WERI-Rb-1 (cell line): ENCODE data around the gene STPG3.

Experiments used
- DNase-seq: peaks from one replicate; pipeline ENCODE4 v3.0.0-alpha.2; 2020
- H3K27ac ChIP-seq: fragments of 250-450 bp; sonication (Bioruptor Pico); 2 replicates; pipeline ENCODE4 v1.5.1; 2020; ENCODE audit warnings: mild to moderate bottlenecking, moderate library complexity
- H3K27me3 ChIP-seq: fragments of 250-450 bp; sonication (Bioruptor Pico); 2 replicates; pipeline ENCODE4 v1.5.1; 2021; ENCODE audit warnings: mild to moderate bottlenecking, low read depth, moderate library complexity; ENCODE audit not compliant: insufficient read depth, severe bottlenecking
- H3K36me3 ChIP-seq: fragments of 250-450 bp; sonication (Bioruptor Pico); 2 replicates; pipeline ENCODE4 v1.5.1; 2020; ENCODE audit warnings: mild to moderate bottlenecking, moderate library complexity
- H3K4me3 ChIP-seq: 2 replicates; pipeline ENCODE4 v1.5.1; 2011; ENCODE audit warnings: low read depth, mild to moderate bottlenecking, control low read depth, low read length
- H3K9me3 ChIP-seq: fragments of 250-450 bp; sonication (Bioruptor Pico); 2 replicates; pipeline ENCODE4 v1.5.1; 2021; ENCODE audit warnings: mild to moderate bottlenecking, moderate library complexity; ENCODE audit not compliant: severe bottlenecking
- CTCF ChIP-seq: IDR thresholded peaks from 2 replicates; pipeline ENCODE4 v1.5.1; 2011; ENCODE audit warnings: low read depth, mild to moderate bottlenecking, control low read depth, inconsistent platforms, low read length

STPG3 gene

GRCh38 chr9:137267933-137268355 lies 16.9 kb downstream of the STPG3 start:
- no peak for TF ChIP-seq CTCF
- Histone ChIP-seq H3K36me3 (peaks cover 9% of the 10 kb centered on the region), H3K9me3 (no peaks in the 10 kb centered on the region), H3K4me3 (no peak overlapping the region), H3K27me3 (no peaks in the 10 kb centered on the region), H3K27ac (no peak overlapping the region)
- no peak for DNase-seq

DNA sequence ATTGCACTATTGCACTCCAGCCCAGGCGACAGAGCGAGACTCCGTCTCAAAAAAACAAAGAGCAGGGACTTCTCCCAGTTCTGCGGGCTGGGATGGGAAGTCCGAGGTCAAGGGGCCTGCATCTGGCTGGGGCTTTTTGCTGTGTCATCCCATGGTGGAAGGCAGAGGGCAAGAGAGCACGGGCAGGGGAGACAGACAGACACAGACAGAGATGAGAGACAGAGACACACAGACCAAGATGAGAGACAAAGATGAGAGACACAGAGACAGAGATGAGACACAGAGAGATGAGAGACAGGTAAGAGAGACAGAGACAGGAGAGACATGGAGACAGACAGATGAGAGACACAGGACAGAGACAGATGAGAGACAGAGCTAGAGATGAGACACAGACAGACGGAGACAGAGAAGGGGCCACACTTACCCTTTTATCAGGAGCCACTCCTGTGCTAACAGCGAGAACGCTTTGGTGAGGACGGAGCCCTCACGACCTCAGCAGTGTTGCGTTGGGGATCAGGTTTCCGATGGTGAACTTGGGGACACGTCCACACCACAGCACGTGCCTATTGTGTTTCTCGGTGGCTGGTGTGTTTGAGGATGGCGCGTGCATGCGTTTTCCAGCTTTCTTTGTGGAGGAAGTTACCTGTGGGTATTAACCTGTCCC lies 17.6 kb downstream of the STPG3 start:
- peaks cover 9% of the 10 kb centered on the region for H3K36me3 ChIP-seq
- no peak for TF ChIP-seq CTCF
- no peak overlapping the region for H3K27ac ChIP-seq
- DNase-seq = no peak
- H3K4me3 ChIP-seq = no peak overlapping the region
- no peaks in the 10 kb centered on the region for H3K9me3 ChIP-seq
- no peaks in the 10 kb centered on the region for H3K27me3 ChIP-seq

DNA sequence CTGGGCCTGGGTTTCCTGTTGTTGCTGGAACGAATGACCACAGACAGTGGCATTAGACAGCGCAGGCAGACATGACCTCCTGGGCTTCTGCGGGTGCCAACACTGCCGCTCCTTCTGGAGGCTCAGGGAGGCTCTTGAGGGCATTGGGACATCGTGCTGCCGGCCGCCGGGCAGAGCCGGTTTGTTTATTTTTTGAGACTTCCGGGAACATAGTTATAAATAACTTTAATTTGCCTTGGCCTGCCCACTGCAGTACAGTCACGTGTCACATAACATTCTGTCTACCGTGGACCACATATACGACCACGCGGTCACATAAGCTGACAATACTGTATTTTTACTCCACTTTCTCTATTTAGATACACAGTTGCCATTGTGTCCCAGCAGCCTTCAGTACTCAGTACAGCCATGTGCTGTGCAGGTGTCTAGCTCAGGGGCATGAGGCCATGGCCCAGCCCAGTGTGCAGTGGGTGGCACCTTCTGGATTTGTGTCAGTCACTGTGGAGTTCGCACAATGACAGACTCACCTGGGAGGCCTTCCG lies 18.2 kb downstream of the STPG3 start:
- H3K36me3 ChIP-seq = peaks cover 9% of the 10 kb centered on the region
- H3K4me3 ChIP-seq = no peak overlapping the region
- DNase-seq = no peak
- H3K9me3 ChIP-seq = no peaks in the 10 kb centered on the region
- H3K27ac ChIP-seq = no peak overlapping the region
- no peaks in the 10 kb centered on the region for H3K27me3 ChIP-seq
- no peak for TF ChIP-seq CTCF

- Histone ChIP-seq H3K27me3 (no peaks in the 10 kb centered on the region), H3K9me3 (no peaks in the 10 kb centered on the region), H3K4me3 (no peak overlapping the region), H3K36me3 (peaks cover 9% of the 10 kb centered on the region), H3K27ac (no peak overlapping the region)
- TF ChIP-seq CTCF = no peak
- DNase-seq = no peak
Observed at GRCh38 chr9:137270929-137271695, 20.0 kb downstream of the STPG3 start.

GRCh38 chr9:137271696-137272076 lies 20.6 kb downstream of the STPG3 start:
- Histone ChIP-seq H3K27ac (peak overlapping the region; percentile 24; the same call in 1 of the 2 replicates), H3K36me3 (peaks cover 9% of the 10 kb centered on the region), H3K9me3 (no peaks in the 10 kb centered on the region), H3K4me3 (no peak overlapping the region), H3K27me3 (no peaks in the 10 kb centered on the region)
- peak; percentile 46 for DNase-seq
- TF ChIP-seq CTCF = no peak
